ENCODE data around the gene EXOC4.
A peak's percentile ranks its signal among the peaks of the same experiment; 100 is the strongest.

EXOC4 gene

GRCh38 chr7:133529861-133530260, 277.0 kb downstream of the EXOC4 start:
- no peaks in the 10 kb centered on the region for H3K36me3 ChIP-seq (ENCODE audit: control insufficient read depth in 4 of 4, insufficient read depth in 4 of 4, low read length in 3 of 4)
- H3K4me1 ChIP-seq (ENCODE audit: control extremely low read depth in 1 of 4, control insufficient read depth in 4 of 4, insufficient read depth in 4 of 4, low read length in 3 of 4): peaks cover 0 to 4% (median 1%) of the 10 kb centered on the region in 4 experiments
- DNase-seq: no peak
- no peaks in the 10 kb centered on the region for H3K9me3 ChIP-seq (ENCODE audit: control extremely low read depth in 1 of 5, control insufficient read depth in 4 of 5, insufficient read depth in 2 of 5, low read depth in 1 of 5, low read length in 4 of 5)
- H3K4me3 ChIP-seq (ENCODE audit: control insufficient read depth in 1 of 7, extremely low read depth in 1 of 7, insufficient read depth in 4 of 7, low read depth in 2 of 7, low read length in 6 of 7): no peak overlapping the region
- H3K27ac ChIP-seq (ENCODE audit: insufficient read depth in 1 of 2, low read depth in 1 of 2, low read length in 2 of 2, poor library complexity in 1 of 2, severe bottlenecking in 2 of 2): no peak overlapping the region
- 94% methylated on average over 3 of the region's 4 CpGs for WGBS (ENCODE audit: insufficient coverage)
- CTCF ChIA-PET: no interaction called here
- POLR2A ChIA-PET: no interaction called here
- no peaks in the 10 kb centered on the region for H3K27me3 ChIP-seq (replicated peaks in 2 of 5; ENCODE audit: control insufficient read depth in 4 of 5, insufficient read depth in 5 of 5, low read length in 4 of 5)

GRCh38 chr7:133530682-133531081, 277.8 kb downstream of the EXOC4 start:
- no peak for DNase-seq

GRCh38 chr7:133534816-133535215, 281.9 kb downstream of the EXOC4 start:
- Histone ChIP-seq H3K4me1 (ENCODE audit: control extremely low read depth in 1 of 4, control insufficient read depth in 4 of 4, insufficient read depth in 4 of 4, low read length in 3 of 4) (peaks cover 0 to 6% (median 3%) of the 10 kb centered on the region in 4 experiments), H3K27me3 (replicated peaks in 2 of 5; ENCODE audit: control insufficient read depth in 4 of 5, insufficient read depth in 5 of 5, low read length in 4 of 5) (no peaks in the 10 kb centered on the region), H3K27ac (ENCODE audit: insufficient read depth in 1 of 2, low read depth in 1 of 2, low read length in 2 of 2, poor library complexity in 1 of 2, severe bottlenecking in 2 of 2) (no peak overlapping the region), H3K9me3 (ENCODE audit: control extremely low read depth in 1 of 5, control insufficient read depth in 4 of 5, insufficient read depth in 2 of 5, low read depth in 1 of 5, low read length in 4 of 5) (peaks cover 0 to 3% (median 0%) of the 10 kb centered on the region in 5 experiments), H3K4me3 (ENCODE audit: control insufficient read depth in 1 of 7, extremely low read depth in 1 of 7, insufficient read depth in 4 of 7, low read depth in 2 of 7, low read length in 6 of 7) (no peak overlapping the region), H3K36me3 (ENCODE audit: control insufficient read depth in 4 of 4, insufficient read depth in 4 of 4, low read length in 3 of 4) (no peaks in the 10 kb centered on the region)
- ChIA-PET CTCF (no interaction called here), POLR2A (no interaction called here)
- 96% methylated on average over 5 of the region's 5 CpGs for WGBS (ENCODE audit: insufficient coverage)
- no peak for DNase-seq

More at GRCh38 chr7:133530682-133531081, 277.8 kb downstream of the EXOC4 start:
- H3K27me3 ChIP-seq (replicated peaks in 2 of 5; ENCODE audit: control insufficient read depth in 4 of 5, insufficient read depth in 5 of 5, low read length in 4 of 5): no peaks in the 10 kb centered on the region
- H3K9me3 ChIP-seq (ENCODE audit: control extremely low read depth in 1 of 5, control insufficient read depth in 4 of 5, insufficient read depth in 2 of 5, low read depth in 1 of 5, low read length in 4 of 5): no peaks in the 10 kb centered on the region
- CTCF ChIA-PET: no interaction called here
- H3K27ac ChIP-seq (ENCODE audit: insufficient read depth in 1 of 2, low read depth in 1 of 2, low read length in 2 of 2, poor library complexity in 1 of 2, severe bottlenecking in 2 of 2): no peak overlapping the region
- H3K4me1 ChIP-seq (ENCODE audit: control extremely low read depth in 1 of 4, control insufficient read depth in 4 of 4, insufficient read depth in 4 of 4, low read length in 3 of 4): no peaks in the 10 kb centered on the region
- POLR2A ChIA-PET: no interaction called here
- H3K4me3 ChIP-seq (ENCODE audit: control insufficient read depth in 1 of 7, extremely low read depth in 1 of 7, insufficient read depth in 4 of 7, low read depth in 2 of 7, low read length in 6 of 7): no peak overlapping the region
- H3K36me3 ChIP-seq (ENCODE audit: control insufficient read depth in 4 of 4, insufficient read depth in 4 of 4, low read length in 3 of 4): no peaks in the 10 kb centered on the region
- WGBS (ENCODE audit: insufficient coverage): 100% methylated on average over 1 of the region's 4 CpGs

- CTCF ChIA-PET: no interaction called here
- H3K27ac ChIP-seq (ENCODE audit: insufficient read depth in 1 of 2, low read depth in 1 of 2, low read length in 2 of 2, poor library complexity in 1 of 2, severe bottlenecking in 2 of 2): no peak overlapping the region
- no peak for DNase-seq
- no CpG with 5 or more reads among the region's 2 CpGs for WGBS (ENCODE audit: insufficient coverage)
- peaks cover 0 to 3% (median 0%) of the 10 kb centered on the region in 5 experiments for H3K9me3 ChIP-seq (ENCODE audit: control extremely low read depth in 1 of 5, control insufficient read depth in 4 of 5, insufficient read depth in 2 of 5, low read depth in 1 of 5, low read length in 4 of 5)
- H3K27me3 ChIP-seq (replicated peaks in 2 of 5; ENCODE audit: control insufficient read depth in 4 of 5, insufficient read depth in 5 of 5, low read length in 4 of 5): no peaks in the 10 kb centered on the region
- H3K4me1 ChIP-seq (ENCODE audit: control extremely low read depth in 1 of 4, control insufficient read depth in 4 of 4, insufficient read depth in 4 of 4, low read length in 3 of 4): peaks cover 0 to 11% (median 5%) of the 10 kb centered on the region in 4 experiments
- H3K36me3 ChIP-seq (ENCODE audit: control insufficient read depth in 4 of 4, insufficient read depth in 4 of 4, low read length in 3 of 4): no peaks in the 10 kb centered on the region
- H3K4me3 ChIP-seq (ENCODE audit: control insufficient read depth in 1 of 7, extremely low read depth in 1 of 7, insufficient read depth in 4 of 7, low read depth in 2 of 7, low read length in 6 of 7): no peak overlapping the region
- POLR2A ChIA-PET: no interaction called here
Observed at GRCh38 chr7:133535308-133535707, 282.4 kb downstream of the EXOC4 start.

- Histone ChIP-seq H3K9me3 (ENCODE audit: control extremely low read depth in 1 of 5, control insufficient read depth in 4 of 5, insufficient read depth in 2 of 5, low read depth in 1 of 5, low read length in 4 of 5) (peaks cover 0 to 3% (median 0%) of the 10 kb centered on the region in 5 experiments), H3K27me3 (replicated peaks in 2 of 5; ENCODE audit: control insufficient read depth in 4 of 5, insufficient read depth in 5 of 5, low read length in 4 of 5) (no peaks in the 10 kb centered on the region), H3K27ac (ENCODE audit: insufficient read depth in 1 of 2, low read depth in 1 of 2, low read length in 2 of 2, poor library complexity in 1 of 2, severe bottlenecking in 2 of 2) (no peak overlapping the region), H3K4me1 (ENCODE audit: control extremely low read depth in 1 of 4, control insufficient read depth in 4 of 4, insufficient read depth in 4 of 4, low read length in 3 of 4) (peaks cover 0 to 11% (median 5%) of the 10 kb centered on the region in 4 experiments), H3K36me3 (ENCODE audit: control insufficient read depth in 4 of 4, insufficient read depth in 4 of 4, low read length in 3 of 4) (no peaks in the 10 kb centered on the region), H3K4me3 (ENCODE audit: control insufficient read depth in 1 of 7, extremely low read depth in 1 of 7, insufficient read depth in 4 of 7, low read depth in 2 of 7, low read length in 6 of 7) (no peak overlapping the region)
- no peak for DNase-seq
- POLR2A ChIA-PET: no interaction called here
- CTCF ChIA-PET: no interaction called here
- 100% methylated on average over 1 of the region's 2 CpGs for WGBS (ENCODE audit: insufficient coverage)
Observed at GRCh38 chr7:133536450-133536849, 283.6 kb downstream of the EXOC4 start.

- no CpG with 5 or more reads among the region's 2 CpGs for WGBS (ENCODE audit: insufficient coverage)
- H3K27me3 ChIP-seq (replicated peaks in 2 of 5; ENCODE audit: control insufficient read depth in 4 of 5, insufficient read depth in 5 of 5, low read length in 4 of 5): no peaks in the 10 kb centered on the region
- H3K4me1 ChIP-seq (ENCODE audit: control extremely low read depth in 1 of 4, control insufficient read depth in 4 of 4, insufficient read depth in 4 of 4, low read length in 3 of 4): peaks cover 0 to 11% (median 5%) of the 10 kb centered on the region in 4 experiments
- no peaks in the 10 kb centered on the region for H3K36me3 ChIP-seq (ENCODE audit: control insufficient read depth in 4 of 4, insufficient read depth in 4 of 4, low read length in 3 of 4)
- ChIA-PET CTCF (no interaction called here), POLR2A (no interaction called here)
- H3K9me3 ChIP-seq (ENCODE audit: control extremely low read depth in 1 of 5, control insufficient read depth in 4 of 5, insufficient read depth in 2 of 5, low read depth in 1 of 5, low read length in 4 of 5): peaks cover 0 to 3% (median 0%) of the 10 kb centered on the region in 5 experiments
- no peak overlapping the region for H3K27ac ChIP-seq (ENCODE audit: insufficient read depth in 1 of 2, low read depth in 1 of 2, low read length in 2 of 2, poor library complexity in 1 of 2, severe bottlenecking in 2 of 2)
- no peak overlapping the region for H3K4me3 ChIP-seq (ENCODE audit: control insufficient read depth in 1 of 7, extremely low read depth in 1 of 7, insufficient read depth in 4 of 7, low read depth in 2 of 7, low read length in 6 of 7)
- no peak for DNase-seq
Observed at GRCh38 chr7:133539016-133539415, 286.1 kb downstream of the EXOC4 start.

- ChIA-PET CTCF (interaction anchor here (1.0 to 1.4 kb wide), 2 partner anchors 22 to 32 kb away, joined by 3 read pairs; no protein-coding TSS in a partner anchor), POLR2A (interaction anchor here (1.2 kb wide), 1 partner anchor 22 kb away, joined by 4 read pairs; no protein-coding TSS in a partner anchor)
- Histone ChIP-seq H3K4me1 (ENCODE audit: control extremely low read depth in 1 of 4, control insufficient read depth in 4 of 4, insufficient read depth in 4 of 4, low read length in 3 of 4) (peaks cover 0 to 19% (median 6%) of the 10 kb centered on the region in 4 experiments), H3K4me3 (ENCODE audit: control insufficient read depth in 1 of 7, extremely low read depth in 1 of 7, insufficient read depth in 4 of 7, low read depth in 2 of 7, low read length in 6 of 7) (no peak overlapping the region), H3K27me3 (replicated peaks in 2 of 5; ENCODE audit: control insufficient read depth in 4 of 5, insufficient read depth in 5 of 5, low read length in 4 of 5) (no peaks in the 10 kb centered on the region), H3K9me3 (ENCODE audit: control extremely low read depth in 1 of 5, control insufficient read depth in 4 of 5, insufficient read depth in 2 of 5, low read depth in 1 of 5, low read length in 4 of 5) (peaks cover 0 to 3% (median 0%) of the 10 kb centered on the region in 5 experiments), H3K36me3 (ENCODE audit: control insufficient read depth in 4 of 4, insufficient read depth in 4 of 4, low read length in 3 of 4) (no peaks in the 10 kb centered on the region), H3K27ac (ENCODE audit: insufficient read depth in 1 of 2, low read depth in 1 of 2, low read length in 2 of 2, poor library complexity in 1 of 2, severe bottlenecking in 2 of 2) (no peak overlapping the region)
- peak in 2 of 3 donors; percentile 10 to 29 for DNase-seq
- no CpG with 5 or more reads among the region's 1 CpG for WGBS (ENCODE audit: insufficient coverage)
Observed at GRCh38 chr7:133540096-133540860, 287.4 kb downstream of the EXOC4 start.
